D721Med (cell line): ENCODE data around the gene PGAM5.

ENCODE experiments used
- DNase-seq: peaks from one replicate; pipeline ENCODE4 v3.0.0; 2011; ENCODE audit warnings: low spot score; ENCODE audit not compliant: insufficient read length
- FAIRE-seq: peaks from 2 replicates; lab custom pipeline; 2011; peaks lifted over from hg19 to GRCh38; lab: Jason Lieb, UNC
- TF ChIP-seq, protein P1 (sequence below): IDR thresholded peaks from 2 replicates; pipeline ENCODE4 v1.5.1; 2012; ENCODE audit warnings: mild to moderate bottlenecking, control low read depth; ENCODE audit not compliant: insufficient read depth; ENCODE audit errors: missing control alignments

PGAM5 gene

GRCh38 chr12:132665794-132666193 is 44.8 kb upstream of the PGAM5 start:
- TF ChIP-seq, protein P1, sequence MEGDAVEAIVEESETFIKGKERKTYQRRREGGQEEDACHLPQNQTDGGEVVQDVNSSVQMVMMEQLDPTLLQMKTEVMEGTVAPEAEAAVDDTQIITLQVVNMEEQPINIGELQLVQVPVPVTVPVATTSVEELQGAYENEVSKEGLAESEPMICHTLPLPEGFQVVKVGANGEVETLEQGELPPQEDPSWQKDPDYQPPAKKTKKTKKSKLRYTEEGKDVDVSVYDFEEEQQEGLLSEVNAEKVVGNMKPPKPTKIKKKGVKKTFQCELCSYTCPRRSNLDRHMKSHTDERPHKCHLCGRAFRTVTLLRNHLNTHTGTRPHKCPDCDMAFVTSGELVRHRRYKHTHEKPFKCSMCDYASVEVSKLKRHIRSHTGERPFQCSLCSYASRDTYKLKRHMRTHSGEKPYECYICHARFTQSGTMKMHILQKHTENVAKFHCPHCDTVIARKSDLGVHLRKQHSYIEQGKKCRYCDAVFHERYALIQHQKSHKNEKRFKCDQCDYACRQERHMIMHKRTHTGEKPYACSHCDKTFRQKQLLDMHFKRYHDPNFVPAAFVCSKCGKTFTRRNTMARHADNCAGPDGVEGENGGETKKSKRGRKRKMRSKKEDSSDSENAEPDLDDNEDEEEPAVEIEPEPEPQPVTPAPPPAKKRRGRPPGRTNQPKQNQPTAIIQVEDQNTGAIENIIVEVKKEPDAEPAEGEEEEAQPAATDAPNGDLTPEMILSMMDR, result no peak
- FAIRE-seq (no peak), DNase-seq (no peak)

DNA sequence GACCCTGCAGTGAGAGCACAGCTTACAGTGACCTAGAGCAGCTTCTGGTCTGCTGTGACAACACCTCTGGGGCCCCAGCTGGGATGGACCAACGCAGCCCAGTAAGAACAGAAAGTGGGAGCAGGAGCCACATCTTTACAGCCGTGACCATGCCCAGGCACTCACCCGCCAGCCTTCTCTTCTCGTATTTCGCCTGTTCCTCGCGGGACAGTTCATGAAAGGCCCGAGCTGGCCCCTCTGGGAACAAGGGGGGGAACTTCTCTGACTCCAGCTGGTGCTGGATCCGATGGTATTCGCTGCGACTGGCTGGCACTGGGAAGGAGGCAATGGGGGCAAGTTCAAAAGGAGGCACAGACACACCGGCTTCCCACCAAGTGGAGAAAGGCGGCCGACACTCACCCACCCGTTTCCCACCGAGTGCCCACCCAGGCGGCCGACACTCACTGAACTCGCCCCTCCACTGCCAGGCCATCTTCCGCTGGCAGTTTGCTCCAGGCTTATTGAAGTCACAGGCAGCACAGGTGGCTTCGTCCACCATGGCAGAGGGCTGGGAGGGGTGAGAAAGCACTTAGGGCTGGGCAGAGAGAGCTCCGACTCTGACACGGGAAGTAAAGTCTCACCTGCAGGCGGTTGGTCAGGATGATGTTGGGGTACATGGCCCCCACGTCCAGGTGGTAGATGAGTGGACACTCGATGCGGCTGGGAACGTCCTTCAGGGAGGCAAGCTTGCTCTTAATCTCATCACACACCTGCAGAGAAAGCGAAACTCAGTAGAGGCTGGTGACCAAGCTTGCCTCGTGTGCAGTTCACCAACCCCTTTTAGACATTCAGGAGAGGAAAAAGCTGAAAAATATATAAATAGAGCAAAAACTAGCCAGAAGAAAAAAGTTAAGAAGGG is 42.2 kb upstream of the PGAM5 start:
- TF ChIP-seq, protein P1, result no peak
- DNase-seq (no peak), FAIRE-seq (no peak)

GRCh38 chr12:132669166-132669879 is 41.3 kb upstream of the PGAM5 start:
- TF ChIP-seq, protein P1, result no peak
- no peak for DNase-seq
- no peak for FAIRE-seq

DNA sequence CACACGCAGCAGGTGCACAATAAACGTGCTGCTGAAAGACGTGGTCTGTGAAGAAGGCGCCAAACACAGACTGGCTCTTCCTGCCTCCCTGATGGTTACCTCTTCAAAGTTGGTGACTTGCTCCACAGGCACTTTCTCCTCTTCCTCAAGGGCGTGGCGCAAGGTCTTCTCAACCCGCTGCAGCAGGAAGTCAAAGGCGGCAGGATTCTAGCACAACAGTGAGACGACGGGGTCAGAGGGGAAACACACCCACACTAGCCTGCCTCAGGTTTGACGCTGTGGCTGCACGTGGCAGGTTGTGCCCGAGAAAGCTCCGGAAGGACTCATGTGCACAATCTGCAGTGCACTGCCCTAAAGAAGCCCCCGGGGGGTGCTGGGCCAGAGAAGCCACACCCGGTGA is 38.5 kb upstream of the PGAM5 start:
- TF ChIP-seq, protein P1, result no peak

GRCh38 chr12:132672678-132673077 is 38.0 kb upstream of the PGAM5 start:
- TF ChIP-seq, protein P1, result no peak
- DNase-seq (no peak), FAIRE-seq (no peak)

More for the DNA sequence above, 38.5 kb upstream of the PGAM5 start:
- FAIRE-seq, result no peak
- DNase-seq, result no peak

DNA sequence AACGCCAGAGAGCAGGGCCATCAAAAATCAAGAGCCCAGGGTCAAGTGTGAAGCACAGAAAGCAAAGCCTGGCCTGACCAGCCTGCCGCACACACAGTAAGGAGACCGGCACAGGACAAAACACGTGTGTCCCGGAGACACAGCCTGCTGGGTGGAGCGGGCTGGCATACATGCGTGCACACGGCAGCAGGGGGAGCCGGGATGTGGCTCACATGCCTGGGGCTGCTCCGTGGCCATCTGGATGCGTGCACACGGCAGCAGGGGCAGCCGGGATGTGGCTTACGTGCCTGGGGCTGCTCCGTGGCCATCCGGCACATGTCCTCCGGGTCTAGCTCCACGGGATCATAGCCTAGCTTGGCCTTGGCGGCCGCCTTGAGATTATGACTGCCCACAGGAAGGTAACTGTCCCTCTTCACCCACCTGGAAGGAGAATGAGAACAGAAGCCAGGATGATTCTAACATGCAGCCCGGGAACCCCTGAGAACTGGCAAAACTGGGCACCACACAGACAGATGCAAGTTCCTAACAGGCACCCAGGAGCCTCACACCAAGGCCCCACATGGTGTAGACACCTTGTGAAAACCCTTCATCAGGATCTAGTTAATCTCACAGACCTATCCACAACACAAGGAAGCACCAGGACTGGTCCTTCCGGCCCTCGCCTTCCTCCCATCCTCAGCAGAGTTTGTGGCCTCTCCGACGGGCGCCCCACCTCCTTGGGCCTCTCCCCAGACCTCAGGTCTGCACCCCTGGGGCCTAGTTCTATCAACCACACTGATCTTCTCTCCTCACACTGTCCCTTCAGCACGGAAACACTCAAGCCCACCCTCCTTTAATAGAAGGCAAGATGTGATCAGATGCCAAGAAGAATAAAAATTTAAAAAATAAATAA is 37.1 kb upstream of the PGAM5 start:
- no peak for FAIRE-seq
- TF ChIP-seq, protein P1, result no peak

More for the DNA sequence above, 37.1 kb upstream of the PGAM5 start:
- DNase-seq, result no peak
